ENCODE measurements around the gene CNRIP1. TPM values are rescaled to one million over a fixed set of nuclear protein-coding genes. Genes with fewer than 3 reads are reported as not detected.

The CNRIP1 gene
- total RNA-seq, 1 experiment from 2014 or later = 1.4 TPM

GRCh38 chr2:68250652-68251186 is 69.0 kb downstream of the CNRIP1 start:
- H3K27me3 Mint-ChIP-seq (ENCODE audit: low read depth) = no peaks in the 10 kb centered on the region
- CTCF ChIA-PET = interaction anchor here (1.0 kb wide), 1 partner anchor 55 kb away, joined by 3 read pairs; no protein-coding TSS in a partner anchor
- H3K4me3 Mint-ChIP-seq = peak overlapping the region; percentile 98
- no peaks in the 10 kb centered on the region for H3K9me3 Mint-ChIP-seq
- H3K4me1 Mint-ChIP-seq = peaks cover 19% of the 10 kb centered on the region
- ATAC-seq (no peak), DNase-seq (ENCODE audit: low spot score) (no peak)
- peaks cover 7% of the 10 kb centered on the region for H3K36me3 Mint-ChIP-seq
- no peak for TF ChIP-seq ESRRA (CRISPR knock-in tag; IDR thresholded peaks at IDR 0.05; ENCODE audit: borderline replicate concordance)
- no peak for TF ChIP-seq ATF3 (CRISPR knock-in tag; conservative IDR thresholded peaks at IDR 0.05)
- TF ChIP-seq EMX1 (CRISPR knock-in tag; IDR thresholded peaks at IDR 0.05) = no peak
- H3K27ac Mint-ChIP-seq = peak overlapping the region; percentile 100
- POLR2A ChIA-PET = no interaction called here

DNA sequence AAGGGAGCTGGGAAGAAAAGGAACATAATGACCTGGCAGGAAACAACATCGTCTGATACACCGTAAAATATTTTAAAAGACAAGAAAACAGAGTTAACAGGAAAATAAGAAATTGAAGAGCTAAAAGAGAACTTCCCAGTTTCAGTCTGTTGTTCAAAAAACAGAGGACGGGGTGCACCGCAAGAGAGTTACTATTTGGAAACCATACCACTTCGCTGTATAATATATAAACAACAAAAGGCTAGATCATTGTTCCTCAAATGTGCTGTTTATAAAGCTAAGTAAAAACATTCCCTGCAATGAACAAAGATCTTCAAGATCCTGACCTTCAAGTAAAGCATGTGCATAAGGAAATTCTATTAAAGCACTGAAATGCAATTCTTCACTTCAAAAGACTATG is 69.6 kb downstream of the CNRIP1 start:
- peaks cover 19% of the 10 kb centered on the region for H3K4me1 Mint-ChIP-seq
- H3K27me3 Mint-ChIP-seq (ENCODE audit: low read depth) = no peaks in the 10 kb centered on the region
- ChIA-PET POLR2A (no interaction called here), CTCF (interaction anchor here (1.0 kb wide), 1 partner anchor 54 kb away, joined by 3 read pairs; no protein-coding TSS in a partner anchor)
- H3K9me3 Mint-ChIP-seq = no peaks in the 10 kb centered on the region
- peaks cover 7% of the 10 kb centered on the region for H3K36me3 Mint-ChIP-seq
- peak overlapping the region; percentile 98 for H3K4me3 Mint-ChIP-seq
- TF ChIP-seq SP1 (CRISPR knock-in tag; conservative IDR thresholded peaks at IDR 0.05) = no peak
- TF ChIP-seq ZNF396 (CRISPR knock-in tag; IDR thresholded peaks at IDR 0.05; ENCODE audit: borderline replicate concordance) = no peak
- TF ChIP-seq GTF2I (CRISPR knock-in tag; conservative IDR thresholded peaks at IDR 0.05) = no peak
- no peak for TF ChIP-seq ZNF232 (CRISPR knock-in tag; IDR thresholded peaks at IDR 0.05)
- DNase-seq (ENCODE audit: low spot score) (no peak), ATAC-seq (no peak)
- H3K27ac Mint-ChIP-seq = peak overlapping the region; percentile 100

DNA sequence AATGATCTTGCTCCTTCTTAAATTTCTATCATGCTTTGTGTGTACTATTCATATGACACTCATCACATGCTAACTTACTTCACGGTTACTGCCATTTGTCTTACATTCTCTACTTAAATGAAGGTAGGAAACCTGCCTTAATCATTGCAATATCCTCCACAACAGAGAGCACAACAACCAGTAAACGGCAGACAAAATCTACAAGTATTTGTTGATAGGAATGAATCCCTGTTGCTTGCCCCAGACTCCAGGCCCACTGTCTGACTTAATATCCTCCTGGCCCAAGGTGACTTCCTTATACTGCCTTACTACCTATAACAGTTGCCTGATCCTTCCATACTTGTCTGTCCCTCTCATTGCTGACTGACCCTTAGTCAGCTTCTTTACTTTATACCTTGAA is 70.9 kb downstream of the CNRIP1 start:
- no peak overlapping the region; the same call in 1 of the 2 replicates for H3K27ac Mint-ChIP-seq
- H3K4me1 Mint-ChIP-seq = peaks cover 14% of the 10 kb centered on the region
- DNase-seq (ENCODE audit: low spot score) (no peak), ATAC-seq (no peak)
- H3K9me3 Mint-ChIP-seq = no peaks in the 10 kb centered on the region
- TF ChIP-seq ATF2 (CRISPR knock-in tag; IDR thresholded peaks at IDR 0.05; ENCODE audit: borderline replicate concordance, low read depth) (no peak), ZBTB21 (CRISPR knock-in tag; IDR thresholded peaks at IDR 0.05; ENCODE audit: borderline replicate concordance) (no peak), HMGA2 (CRISPR knock-in tag; IDR thresholded peaks at IDR 0.05) (no peak), ZNF671 (CRISPR knock-in tag; IDR thresholded peaks at IDR 0.05) (no peak), RORB (CRISPR knock-in tag; IDR thresholded peaks at IDR 0.05) (no peak), SMAD3 (CRISPR knock-in tag; IDR thresholded peaks at IDR 0.05; ENCODE audit: borderline replicate concordance) (no peak), STAT6 (CRISPR knock-in tag; conservative IDR thresholded peaks at IDR 0.05; ENCODE audit: low read depth) (no peak), ZNF423 (CRISPR knock-in tag; IDR thresholded peaks at IDR 0.05) (no peak), GTF2I (CRISPR knock-in tag; conservative IDR thresholded peaks at IDR 0.05) (no peak), CDX4 (CRISPR knock-in tag; IDR thresholded peaks at IDR 0.05; ENCODE audit: borderline replicate concordance) (no peak), EMX1 (CRISPR knock-in tag; IDR thresholded peaks at IDR 0.05) (no peak), MYBL2 (CRISPR knock-in tag; IDR thresholded peaks at IDR 0.05) (no peak)
- TF ChIP-seq, protein P1, sequence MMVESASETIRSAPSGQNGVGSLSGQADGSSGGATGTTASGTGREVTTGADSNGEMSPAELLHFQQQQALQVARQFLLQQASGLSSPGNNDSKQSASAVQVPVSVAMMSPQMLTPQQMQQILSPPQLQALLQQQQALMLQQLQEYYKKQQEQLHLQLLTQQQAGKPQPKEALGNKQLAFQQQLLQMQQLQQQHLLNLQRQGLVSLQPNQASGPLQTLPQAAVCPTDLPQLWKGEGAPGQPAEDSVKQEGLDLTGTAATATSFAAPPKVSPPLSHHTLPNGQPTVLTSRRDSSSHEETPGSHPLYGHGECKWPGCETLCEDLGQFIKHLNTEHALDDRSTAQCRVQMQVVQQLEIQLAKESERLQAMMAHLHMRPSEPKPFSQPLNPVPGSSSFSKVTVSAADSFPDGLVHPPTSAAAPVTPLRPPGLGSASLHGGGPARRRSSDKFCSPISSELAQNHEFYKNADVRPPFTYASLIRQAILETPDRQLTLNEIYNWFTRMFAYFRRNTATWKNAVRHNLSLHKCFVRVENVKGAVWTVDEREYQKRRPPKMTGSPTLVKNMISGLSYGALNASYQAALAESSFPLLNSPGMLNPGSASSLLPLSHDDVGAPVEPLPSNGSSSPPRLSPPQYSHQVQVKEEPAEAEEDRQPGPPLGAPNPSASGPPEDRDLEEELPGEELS (CRISPR knock-in tag; IDR thresholded peaks at IDR 0.05) = no peak
- TF ChIP-seq, protein P2, sequence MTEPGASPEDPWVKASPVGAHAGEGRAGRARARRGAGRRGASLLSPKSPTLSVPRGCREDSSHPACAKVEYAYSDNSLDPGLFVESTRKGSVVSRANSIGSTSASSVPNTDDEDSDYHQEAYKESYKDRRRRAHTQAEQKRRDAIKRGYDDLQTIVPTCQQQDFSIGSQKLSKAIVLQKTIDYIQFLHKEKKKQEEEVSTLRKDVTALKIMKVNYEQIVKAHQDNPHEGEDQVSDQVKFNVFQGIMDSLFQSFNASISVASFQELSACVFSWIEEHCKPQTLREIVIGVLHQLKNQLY (CRISPR knock-in tag; IDR thresholded peaks at IDR 0.05) = no peak
- no peaks in the 10 kb centered on the region for H3K27me3 Mint-ChIP-seq (ENCODE audit: low read depth)
- H3K36me3 Mint-ChIP-seq = peaks cover 7% of the 10 kb centered on the region
- H3K4me3 Mint-ChIP-seq = peak overlapping the region; percentile 35
- ChIA-PET POLR2A (no interaction called here), CTCF (interaction anchor here (1.4 kb wide), 1 partner anchor 127 kb away, joined by 4 read pairs; no protein-coding TSS in a partner anchor)
